Tibial nerve (tissue), 4 donors: ENCODE data around the gene NAPA. TPM values are rescaled to one million over a fixed set of nuclear protein-coding genes. Genes with fewer than 3 reads are reported as not detected.

Experiments
- DNase-seq, 2 donors: peaks; one replicate each; pipeline ENCODE4 v3.0.0-alpha.2; 2019; ENCODE audit warnings: low spot score in 2 of 2
- H3K27ac ChIP-seq, 4 donors: fragments of 200-600 bp; sonication (generic) in 3 of 4; one replicate each; pipeline ENCODE4 v1.5.1; 2017 to 2019; ENCODE audit warnings: mild to moderate bottlenecking in 1 of 4
- H3K27me3 ChIP-seq, 2 donors: fragments of 200-600 bp; sonication (generic) in 1 of 2; one replicate each; pipeline versions ENCODE4 v1.5.1 to v1.6.0; 2017 to 2019
- H3K36me3 ChIP-seq, 3 donors: fragments of 200-600 bp; sonication (generic); one replicate each; pipeline ENCODE4 v1.5.1; 2018 to 2019
- H3K4me1 ChIP-seq, 4 donors: fragments of 200-600 bp; sonication (generic) in 3 of 4; one replicate each; pipeline ENCODE4 v1.5.1; 2017 to 2019
- H3K4me3 ChIP-seq, 4 donors: fragments of 200-600 bp; sonication (generic) in 3 of 4; one replicate each; pipeline ENCODE4 v1.5.1; 2017 to 2019; ENCODE audit warnings: mild to moderate bottlenecking in 1 of 4, moderate library complexity in 1 of 4
- H3K9me3 ChIP-seq, 4 donors: fragments of 200-600 bp; sonication (generic) in 3 of 4; one replicate each; pipeline ENCODE4 v1.5.1; 2017 to 2019
- EP300 ChIP-seq, 2 donors: sonication (generic); formaldehyde crosslinking; IDR thresholded peaks; one replicate each; pipeline ENCODE4 v1.6.1; 2017; ENCODE audit warnings: antibody characterized with exemption in 2 of 2, mild to moderate bottlenecking in 1 of 2
- POLR2A ChIP-seq, 2 donors: fragments of 450-650 bp; IDR thresholded peaks; one replicate each; pipeline ENCODE4 v1.6.1; 2017; ENCODE audit warnings: antibody characterized with exemption in 2 of 2, mild to moderate bottlenecking in 2 of 2, moderate library complexity in 2 of 2
- WGBS, 2 donors: methylation state at CpG; one replicate each; pipeline ENCODE4 v1.1.5; 2018; 5-methylcytosine and 5-hydroxymethylcytosine counted together
- total RNA-seq, 4 donors: library from RNA; depleted of rRNA; stranded (reverse); fragments of >200 nt; gene quantifications; one replicate each; pipeline ENCODE4 v1.1.0, GENCODE V29; 2016
- TF ChIP-seq, protein P1 (sequence below), 5 experiments: fragments of 200-600 bp in 3 of 5; fragments of 450-650 bp in 2 of 5; sonication (generic) in 3 of 5; IDR thresholded peaks; one replicate each; pipeline ENCODE4 v1.5.1; 2016 to 2019; ENCODE audit warnings: antibody characterized with exemption in 5 of 5, mild to moderate bottlenecking in 3 of 5, moderate library complexity in 2 of 5

Gene NAPA
- total RNA-seq, 4 donors from 2014 or later: 130 to 152 (median 138) TPM

DNA sequence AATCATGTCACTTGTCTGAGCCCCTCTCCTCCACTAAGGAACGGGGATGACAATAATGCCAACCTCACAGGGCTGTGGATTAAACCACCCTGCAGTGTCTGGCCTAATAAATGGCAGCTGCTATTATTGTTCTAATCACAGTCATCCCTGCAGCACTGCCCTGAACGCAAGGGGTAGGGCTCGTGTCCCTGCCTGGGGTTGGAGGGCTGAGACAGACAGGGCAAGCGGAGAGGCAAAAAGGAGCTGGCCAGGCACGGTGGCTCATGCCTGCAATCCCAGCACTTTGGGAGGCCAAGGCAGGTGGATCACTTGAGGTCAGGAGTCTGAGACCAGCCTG lies 20.7 kb downstream of the NAPA start:
- peaks cover 0 to 57% (median 0%) of the 10 kb centered on the region in 4 donors for H3K4me1 ChIP-seq
- DNase-seq: no peak
- H3K4me3 ChIP-seq: no peak overlapping the region
- no peak overlapping the region for H3K27ac ChIP-seq
- H3K36me3 ChIP-seq: peaks cover 3 to 97% (median 5%) of the 10 kb centered on the region in 3 donors
- WGBS, 2 donors: 84% methylated on average over 5 of the region's 5 CpGs
- no peaks in the 10 kb centered on the region for H3K27me3 ChIP-seq
- H3K9me3 ChIP-seq: no peaks in the 10 kb centered on the region
- TF ChIP-seq, protein P1, sequence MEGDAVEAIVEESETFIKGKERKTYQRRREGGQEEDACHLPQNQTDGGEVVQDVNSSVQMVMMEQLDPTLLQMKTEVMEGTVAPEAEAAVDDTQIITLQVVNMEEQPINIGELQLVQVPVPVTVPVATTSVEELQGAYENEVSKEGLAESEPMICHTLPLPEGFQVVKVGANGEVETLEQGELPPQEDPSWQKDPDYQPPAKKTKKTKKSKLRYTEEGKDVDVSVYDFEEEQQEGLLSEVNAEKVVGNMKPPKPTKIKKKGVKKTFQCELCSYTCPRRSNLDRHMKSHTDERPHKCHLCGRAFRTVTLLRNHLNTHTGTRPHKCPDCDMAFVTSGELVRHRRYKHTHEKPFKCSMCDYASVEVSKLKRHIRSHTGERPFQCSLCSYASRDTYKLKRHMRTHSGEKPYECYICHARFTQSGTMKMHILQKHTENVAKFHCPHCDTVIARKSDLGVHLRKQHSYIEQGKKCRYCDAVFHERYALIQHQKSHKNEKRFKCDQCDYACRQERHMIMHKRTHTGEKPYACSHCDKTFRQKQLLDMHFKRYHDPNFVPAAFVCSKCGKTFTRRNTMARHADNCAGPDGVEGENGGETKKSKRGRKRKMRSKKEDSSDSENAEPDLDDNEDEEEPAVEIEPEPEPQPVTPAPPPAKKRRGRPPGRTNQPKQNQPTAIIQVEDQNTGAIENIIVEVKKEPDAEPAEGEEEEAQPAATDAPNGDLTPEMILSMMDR (IDR thresholded peaks at IDR 0.05): no peak
- TF ChIP-seq POLR2A (IDR thresholded peaks at IDR 0.05): no peak
- no peak for TF ChIP-seq EP300 (IDR thresholded peaks at IDR 0.05)

DNA sequence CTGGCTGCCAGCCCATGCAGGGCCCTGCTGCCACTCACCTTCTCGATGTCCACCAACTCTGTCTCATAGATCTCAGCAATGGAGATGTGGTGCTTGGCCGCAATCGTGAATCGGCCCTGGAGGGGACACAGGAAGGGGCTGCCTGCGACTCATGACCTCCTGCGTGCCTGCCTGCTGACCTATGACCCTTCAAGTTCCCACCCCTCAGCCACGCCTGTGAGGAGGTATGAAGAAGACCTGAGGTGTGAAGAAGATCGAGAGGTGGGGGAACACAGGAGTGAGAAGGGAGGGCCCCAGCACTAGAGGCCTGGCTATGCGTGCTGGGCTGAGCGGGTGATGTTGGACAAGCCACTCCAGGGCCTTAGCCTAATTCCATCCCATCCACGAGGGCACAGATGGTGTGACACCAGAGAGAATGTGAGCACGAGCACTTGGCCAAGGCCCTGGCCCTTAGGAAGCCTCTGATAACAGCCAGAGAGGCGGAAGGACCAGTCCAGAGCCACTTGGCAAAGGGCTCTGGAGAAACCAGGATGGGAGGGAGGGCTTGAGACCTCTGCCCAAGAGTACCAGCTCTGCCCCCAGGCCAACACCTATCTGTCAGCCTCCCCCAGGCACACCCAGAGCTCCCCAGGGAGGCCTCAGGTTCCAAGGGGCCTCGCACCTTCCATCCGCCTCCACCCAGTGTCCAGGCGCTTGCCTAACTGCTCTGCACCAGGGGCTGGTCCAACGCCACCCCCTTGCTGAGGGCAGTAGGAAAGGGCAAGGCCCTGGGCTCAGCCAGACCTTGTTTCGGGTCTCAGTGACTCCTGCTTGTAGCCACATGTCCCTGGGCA lies 21.3 kb downstream of the NAPA start:
- H3K4me1 ChIP-seq: peaks cover 0 to 57% (median 0%) of the 10 kb centered on the region in 4 donors
- H3K27me3 ChIP-seq: no peaks in the 10 kb centered on the region
- H3K4me3 ChIP-seq: no peak overlapping the region
- no peaks in the 10 kb centered on the region for H3K9me3 ChIP-seq
- peaks cover 3 to 97% (median 5%) of the 10 kb centered on the region in 3 donors for H3K36me3 ChIP-seq
- TF ChIP-seq, protein P1 (IDR thresholded peaks at IDR 0.05): no peak
- TF ChIP-seq EP300 (IDR thresholded peaks at IDR 0.05): no peak
- no peak for TF ChIP-seq POLR2A (IDR thresholded peaks at IDR 0.05)
- DNase-seq: no peak
- 78 to 79% methylated on average over 17 to 18 of the region's 18 CpGs for WGBS, 2 donors
- H3K27ac ChIP-seq: peak overlapping the region in 1 of 4 donors; percentile 11

DNA sequence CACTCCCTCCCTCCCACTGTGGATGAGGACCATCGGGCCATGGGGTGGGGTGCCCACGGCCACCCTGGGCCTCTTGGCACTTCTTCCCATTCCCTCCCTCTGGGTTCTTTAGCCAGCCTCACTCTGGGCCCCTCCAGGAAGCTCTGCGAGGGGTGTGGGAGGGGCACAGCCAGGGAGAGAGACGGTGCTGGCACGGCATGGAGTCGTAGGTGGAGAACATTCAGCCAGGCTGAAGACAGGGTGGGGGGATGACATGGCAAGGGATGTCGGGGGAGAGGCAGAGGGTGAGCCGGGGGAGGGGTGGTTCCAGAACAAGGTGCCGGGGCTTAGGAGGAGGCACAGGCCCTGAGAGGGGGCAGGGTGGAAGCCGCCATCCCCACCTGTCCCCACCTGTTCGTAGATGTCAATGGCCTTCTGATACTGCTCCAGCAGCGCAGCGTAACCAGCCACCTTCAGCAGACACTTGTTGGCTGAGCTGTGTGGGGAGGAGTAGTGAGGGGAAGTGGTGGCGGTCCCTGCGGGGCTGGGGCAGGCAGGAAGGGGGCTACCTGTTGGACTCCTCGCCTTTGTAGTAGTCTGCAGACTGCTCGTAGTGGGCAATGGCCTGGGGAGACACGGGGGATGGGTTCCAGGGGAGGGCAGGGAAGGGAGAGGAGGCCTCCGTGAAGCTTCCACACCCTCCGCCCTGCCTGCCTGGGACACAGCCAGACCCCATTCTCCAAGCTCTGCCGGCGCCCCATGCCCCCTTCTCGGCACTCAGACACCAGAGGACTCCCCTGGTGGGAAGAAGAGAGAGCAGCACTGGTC lies 22.1 kb downstream of the NAPA start:
- Histone ChIP-seq H3K4me3 (no peak overlapping the region), H3K27ac (peak overlapping the region in 1 of 4 donors; percentile 11), H3K9me3 (no peaks in the 10 kb centered on the region), H3K27me3 (no peaks in the 10 kb centered on the region), H3K36me3 (peaks cover 3 to 97% (median 5%) of the 10 kb centered on the region in 3 donors), H3K4me1 (peaks cover 0 to 57% (median 0%) of the 10 kb centered on the region in 4 donors)
- DNase-seq: no peak
- TF ChIP-seq POLR2A (IDR thresholded peaks at IDR 0.05) (no peak), EP300 (IDR thresholded peaks at IDR 0.05) (no peak)
- TF ChIP-seq, protein P1 (IDR thresholded peaks at IDR 0.05): no peak
- 58 to 72% methylated on average over 23 of the region's 23 CpGs for WGBS, 2 donors

DNA sequence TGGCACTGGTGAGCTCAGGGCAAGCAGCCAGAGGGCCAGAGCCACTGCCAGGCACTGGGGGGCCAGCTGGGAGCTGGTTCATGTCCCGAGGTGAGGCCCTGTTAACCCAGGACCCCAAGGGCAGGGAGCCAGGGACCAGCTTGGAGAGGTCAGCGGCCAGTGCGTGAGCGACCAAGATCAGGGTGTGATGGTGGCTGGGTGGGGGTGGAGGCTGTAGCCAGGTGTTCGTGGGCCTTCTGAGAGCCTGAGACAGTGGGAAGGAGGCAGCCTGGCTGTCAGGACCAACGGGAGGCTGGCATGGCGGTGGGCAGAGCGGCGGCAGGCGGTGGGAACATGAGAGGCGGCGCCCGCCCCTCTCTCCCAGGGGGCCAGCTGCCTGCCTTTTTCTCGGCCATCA lies 22.7 kb downstream of the NAPA start:
- H3K9me3 ChIP-seq: no peaks in the 10 kb centered on the region
- TF ChIP-seq EP300 (IDR thresholded peaks at IDR 0.05): no peak
- TF ChIP-seq, protein P1 (IDR thresholded peaks at IDR 0.05): no peak
- TF ChIP-seq POLR2A (IDR thresholded peaks at IDR 0.05): no peak
- H3K36me3 ChIP-seq: peaks cover 3 to 97% (median 5%) of the 10 kb centered on the region in 3 donors
- peaks cover 0 to 51% (median 0%) of the 10 kb centered on the region in 4 donors for H3K4me1 ChIP-seq
- H3K27ac ChIP-seq: no peak overlapping the region
- no peak overlapping the region for H3K4me3 ChIP-seq
- 84 to 89% methylated on average over 14 of the region's 14 CpGs for WGBS, 2 donors
- DNase-seq: no peak
- no peaks in the 10 kb centered on the region for H3K27me3 ChIP-seq
